Lower lobe of right lung (tissue), 2 donors: ENCODE data around the gene DENND1B. TPM values are rescaled to one million over a fixed set of nuclear protein-coding genes. Genes with fewer than 3 reads are reported as not detected.

Experiments
- ATAC-seq, 2 donors: fragments of 200-7000 bp; cut with Tn5 transposase; one replicate each; pipeline ENCODE4 v1.9.1; 2020 to 2022; ENCODE audit warnings: mild to moderate bottlenecking in 2 of 2, moderate library complexity in 2 of 2
- DNase-seq: peaks from one replicate; pipeline ENCODE4 v3.0.0-alpha.2; 2020
- H3K27ac ChIP-seq: fragments of 200-600 bp; one replicate; pipeline ENCODE4 v1.8.0; 2022
- H3K27me3 ChIP-seq: fragments of 200-600 bp; one replicate; pipeline ENCODE4 v1.8.0; 2022; ENCODE audit warnings: low read depth
- H3K36me3 ChIP-seq: fragments of 200-600 bp; one replicate; pipeline ENCODE4 v1.8.0; 2022; ENCODE audit warnings: mild to moderate bottlenecking
- H3K4me1 ChIP-seq: fragments of 200-600 bp; one replicate; pipeline ENCODE4 v1.8.0; 2022
- H3K4me3 ChIP-seq: fragments of 200-600 bp; one replicate; pipeline ENCODE4 v1.8.0; 2022; ENCODE audit warnings: mild to moderate bottlenecking
- H3K9me3 ChIP-seq: fragments of 200-600 bp; one replicate; pipeline ENCODE4 v1.8.0; 2022
- intact Hi-C: fragments of 100-400 bp; cut with DNase I; formaldehyde crosslinking; loops from one replicate; pipeline ENCODE4 v1.11.0; 2022
- total RNA-seq: library from RNA; stranded (reverse); fragmentation: NEBNext Ultra II Directional; extraction: Animal tissue kit (Norgen Biotek cat#: 25700); gene quantifications from one replicate; pipeline ENCODE4 v1.2.1, GENCODE V29; 2021
- TF ChIP-seq, protein P1 (sequence below): fragments of 200-600 bp; IDR thresholded peaks from one replicate; pipeline ENCODE4 v1.8.0; 2022; ENCODE audit warnings: antibody characterized with exemption, mild to moderate bottlenecking
- donor health status: DM: no; HTN: yes; CAD: no; lungs with severe emphysema.

DENND1B gene
- total RNA-seq, 1 donor from 2014 or later, result 25.6 TPM

GRCh38 chr1:197801111-197801482 lies 25.8 kb upstream of the DENND1B start:
- TF ChIP-seq, protein P1, sequence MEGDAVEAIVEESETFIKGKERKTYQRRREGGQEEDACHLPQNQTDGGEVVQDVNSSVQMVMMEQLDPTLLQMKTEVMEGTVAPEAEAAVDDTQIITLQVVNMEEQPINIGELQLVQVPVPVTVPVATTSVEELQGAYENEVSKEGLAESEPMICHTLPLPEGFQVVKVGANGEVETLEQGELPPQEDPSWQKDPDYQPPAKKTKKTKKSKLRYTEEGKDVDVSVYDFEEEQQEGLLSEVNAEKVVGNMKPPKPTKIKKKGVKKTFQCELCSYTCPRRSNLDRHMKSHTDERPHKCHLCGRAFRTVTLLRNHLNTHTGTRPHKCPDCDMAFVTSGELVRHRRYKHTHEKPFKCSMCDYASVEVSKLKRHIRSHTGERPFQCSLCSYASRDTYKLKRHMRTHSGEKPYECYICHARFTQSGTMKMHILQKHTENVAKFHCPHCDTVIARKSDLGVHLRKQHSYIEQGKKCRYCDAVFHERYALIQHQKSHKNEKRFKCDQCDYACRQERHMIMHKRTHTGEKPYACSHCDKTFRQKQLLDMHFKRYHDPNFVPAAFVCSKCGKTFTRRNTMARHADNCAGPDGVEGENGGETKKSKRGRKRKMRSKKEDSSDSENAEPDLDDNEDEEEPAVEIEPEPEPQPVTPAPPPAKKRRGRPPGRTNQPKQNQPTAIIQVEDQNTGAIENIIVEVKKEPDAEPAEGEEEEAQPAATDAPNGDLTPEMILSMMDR, result no peak
- Histone ChIP-seq H3K27me3 (no peaks in the 10 kb centered on the region), H3K27ac (no peak overlapping the region), H3K9me3 (peaks cover 17% of the 10 kb centered on the region), H3K36me3 (no peaks in the 10 kb centered on the region), H3K4me3 (no peak overlapping the region), H3K4me1 (no peaks in the 10 kb centered on the region)
- DNase-seq (no peak), ATAC-seq (no peak)
- intact Hi-C loops, result no loop called here

DNA sequence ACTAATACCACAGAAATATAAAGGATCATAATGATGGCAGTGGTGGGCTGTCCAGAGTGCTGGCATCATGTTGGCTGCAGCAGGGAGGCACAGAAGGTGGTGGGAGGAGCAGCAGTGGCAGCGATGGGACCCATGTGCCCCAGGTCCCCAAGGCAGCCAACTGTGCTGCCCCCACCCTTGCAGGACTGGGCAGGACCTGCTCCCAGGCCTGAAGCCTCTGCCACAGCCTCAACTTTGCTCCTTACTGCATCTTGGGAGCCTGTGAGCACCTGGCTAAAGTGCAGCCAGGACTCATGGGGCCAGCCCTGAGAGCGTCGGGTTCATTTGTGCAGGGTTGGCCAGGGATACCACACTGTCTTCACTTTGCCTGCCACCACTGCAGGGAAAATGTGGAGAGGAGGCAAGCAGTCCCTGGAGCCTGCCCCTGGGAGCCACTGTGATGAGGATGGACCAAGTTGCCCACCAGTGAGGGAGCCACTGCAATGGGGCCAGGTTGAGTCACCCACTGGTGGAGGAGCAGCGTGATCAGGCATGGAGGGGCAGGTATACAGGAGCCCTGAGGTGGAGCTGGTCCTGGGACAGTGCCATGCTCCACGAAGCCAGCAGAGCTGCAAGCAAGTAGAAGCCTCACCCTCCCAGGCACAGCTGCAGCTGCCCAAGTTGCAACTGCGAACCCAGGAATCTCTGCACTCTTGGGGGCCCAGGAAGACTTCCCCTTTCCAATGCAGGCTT lies 25.3 kb upstream of the DENND1B start:
- H3K36me3 ChIP-seq, result no peaks in the 10 kb centered on the region
- ATAC-seq, result no peak

DNA sequence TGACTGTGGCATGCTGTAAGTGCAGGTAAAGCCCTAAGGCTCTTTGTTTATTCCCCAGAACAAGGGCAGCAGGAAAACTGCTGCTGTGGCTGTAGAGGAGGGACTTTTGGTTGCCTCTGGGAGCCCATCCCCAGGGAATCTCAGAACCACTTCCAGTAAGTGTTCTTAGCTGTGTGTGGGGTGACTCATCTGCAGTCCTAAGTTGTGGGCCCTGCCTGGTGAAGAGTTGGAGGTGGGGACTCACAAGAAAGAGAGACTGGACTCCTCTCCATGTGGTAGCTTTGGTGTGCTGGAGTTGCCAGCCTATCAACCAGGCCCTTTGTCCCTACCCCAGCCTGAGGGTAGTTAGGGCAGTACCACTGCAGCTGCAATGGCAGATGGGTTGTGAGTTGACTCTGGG lies 24.0 kb upstream of the DENND1B start:
- TF ChIP-seq, protein P1, result no peak
- H3K9me3 ChIP-seq, result peaks cover 23% of the 10 kb centered on the region

More for the DNA sequence above, 25.3 kb upstream of the DENND1B start:
- TF ChIP-seq, protein P1, result no peak
- Histone ChIP-seq H3K27ac (no peak overlapping the region), H3K4me3 (no peak overlapping the region), H3K27me3 (no peaks in the 10 kb centered on the region), H3K9me3 (peaks cover 23% of the 10 kb centered on the region), H3K4me1 (no peaks in the 10 kb centered on the region)
- intact Hi-C loops, result no loop called here
- DNase-seq, result no peak

GRCh38 chr1:197798492-197798891 lies 23.2 kb upstream of the DENND1B start:
- intact Hi-C loops, result no loop called here
- DNase-seq (no peak), ATAC-seq (no peak)
- H3K4me3 ChIP-seq, result no peak overlapping the region
- H3K4me1 ChIP-seq, result no peaks in the 10 kb centered on the region
- peaks cover 23% of the 10 kb centered on the region for H3K9me3 ChIP-seq
- H3K36me3 ChIP-seq, result no peaks in the 10 kb centered on the region
- H3K27me3 ChIP-seq, result no peaks in the 10 kb centered on the region
- H3K27ac ChIP-seq, result no peak overlapping the region
- TF ChIP-seq, protein P1, result no peak

More for the DNA sequence above, 24.0 kb upstream of the DENND1B start:
- Histone ChIP-seq H3K36me3 (no peaks in the 10 kb centered on the region), H3K27ac (no peak overlapping the region), H3K27me3 (no peaks in the 10 kb centered on the region), H3K4me3 (no peak overlapping the region), H3K4me1 (no peaks in the 10 kb centered on the region)
- intact Hi-C loops, result no loop called here
- no peak for DNase-seq
- peak in 1 of 2 donors; percentile 61 for ATAC-seq

DNA sequence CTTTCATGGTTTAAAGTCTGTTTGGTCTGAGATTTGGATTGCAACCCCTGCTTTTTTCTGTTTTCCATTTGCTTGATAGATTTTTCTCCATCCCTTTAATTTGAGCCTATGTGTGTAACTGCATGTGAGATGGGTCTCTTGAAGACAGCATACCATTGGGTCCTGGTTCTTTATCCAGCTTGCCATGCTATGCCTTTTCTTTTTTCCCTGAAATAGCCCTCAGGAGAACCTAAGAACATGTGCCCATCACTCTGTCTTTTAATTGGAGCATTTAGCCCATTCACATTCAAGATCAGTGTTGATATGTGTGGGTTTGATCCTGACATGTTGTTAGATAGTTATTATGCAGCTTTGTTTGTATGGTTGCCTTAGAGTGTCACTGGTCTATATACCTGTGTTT lies 21.7 kb upstream of the DENND1B start:
- DNase-seq, result no peak
- no peaks in the 10 kb centered on the region for H3K4me1 ChIP-seq
- no peak overlapping the region for H3K27ac ChIP-seq
- peaks cover 23% of the 10 kb centered on the region for H3K9me3 ChIP-seq
- H3K36me3 ChIP-seq, result no peaks in the 10 kb centered on the region
- TF ChIP-seq, protein P1, result no peak
- no peaks in the 10 kb centered on the region for H3K27me3 ChIP-seq
- ATAC-seq, result no peak
- intact Hi-C loops, result no loop called here
- H3K4me3 ChIP-seq, result no peak overlapping the region
